Lung microvascular endothelial cell (primary cell): ENCODE measurements around the gene KCTD16. TPM values are rescaled to one million over a fixed set of nuclear protein-coding genes. Genes with fewer than 3 reads are reported as not detected.

Experiments used
- DNase-seq, 2 donors: peaks; one replicate each; pipeline versions ENCODE4 v3.0.0 to v3.0.0-alpha.2; 2010; ENCODE audit warnings: low read depth in 2 of 2
- total RNA-seq: library from RNA; depleted of rRNA; stranded (reverse); fragments of >200 nt; gene quantifications from 2 replicates; pipeline ENCODE4 v1.2.1, GENCODE V29; 2014

KCTD16 gene
- under 0.01 TPM in 2 replicates for total RNA-seq

DNA sequence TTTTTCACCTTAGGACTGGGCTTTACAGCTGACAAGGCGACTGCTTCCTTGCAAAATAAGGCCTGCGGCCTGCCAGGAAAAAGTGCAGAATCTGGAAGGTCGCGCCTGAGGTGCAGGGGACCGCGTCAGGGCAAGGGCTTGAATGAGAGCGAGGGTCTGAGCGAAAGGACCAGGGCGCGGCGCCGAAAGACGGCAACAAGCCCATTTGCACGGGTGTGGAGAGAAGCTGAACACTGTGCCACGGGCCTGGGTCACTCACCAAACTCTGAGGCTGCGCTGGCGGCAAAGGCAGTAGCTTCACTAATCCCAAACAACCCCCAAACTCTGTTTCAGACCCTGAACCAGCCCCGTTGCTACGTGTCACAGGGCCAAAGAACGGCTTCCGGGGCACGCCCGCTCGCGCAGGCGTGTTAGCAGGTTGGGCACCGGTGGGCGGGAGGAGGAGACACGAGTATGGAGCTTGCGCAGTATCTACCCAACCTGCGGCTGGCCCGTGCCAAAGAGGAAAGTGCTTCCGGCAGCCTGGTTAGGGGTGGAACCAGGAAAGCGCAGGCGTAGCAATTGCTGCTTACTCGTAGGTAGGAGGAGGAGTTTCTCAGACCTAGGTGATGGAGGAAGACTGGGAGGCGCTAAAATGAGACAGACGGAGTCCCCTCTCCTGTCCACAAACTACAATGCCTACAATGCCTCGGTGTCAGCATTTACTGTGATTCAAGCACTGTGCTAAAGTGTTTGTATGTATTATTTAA lies at the start of gene KCTD16, which contains the start of gene YIPF5:
Gene KCTD16 (plus strand): TSS at position 598 of the 749 bp plus-strand sequence.
Gene YIPF5 (minus strand): TSS at position 384 of the 749 bp plus-strand sequence. CDS start 704 bp downstream, outside the sequence.
- DNase-seq, result peak; percentile 96

GRCh38 chr5:144121577-144121976 lies 49.1 kb upstream of the KCTD16 start:
- peak in 1 of 2 donors; percentile 63 for DNase-seq

DNA sequence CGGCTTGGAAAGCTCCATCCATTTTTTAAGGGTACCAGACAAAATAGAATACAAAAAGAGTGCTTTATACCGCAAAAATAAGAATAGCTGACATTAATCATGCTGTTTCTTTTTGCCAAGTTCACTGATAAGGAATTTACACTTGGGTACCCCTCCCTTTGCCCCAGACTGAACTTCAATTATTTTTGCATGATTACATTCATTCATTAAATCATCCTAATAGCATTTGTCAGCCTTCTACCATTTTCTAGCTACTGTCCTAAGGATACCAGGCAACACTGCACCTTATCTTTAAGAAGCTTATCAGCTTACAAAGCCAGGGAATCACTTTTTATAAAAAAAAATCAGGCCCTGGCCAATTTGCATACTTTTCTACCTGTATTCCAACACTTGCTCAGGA lies 48.6 kb upstream of the KCTD16 start:
- no peak for DNase-seq

- no peak for DNase-seq
Observed at GRCh38 chr5:144122641-144123040, 48.0 kb upstream of the KCTD16 start.

- DNase-seq, result no peak
Observed at GRCh38 chr5:144125163-144125726, 45.4 kb upstream of the KCTD16 start.

GRCh38 chr5:144126707-144127106 lies 44.0 kb upstream of the KCTD16 start:
- DNase-seq, result no peak

GRCh38 chr5:144128844-144129243 lies 41.8 kb upstream of the KCTD16 start:
- no peak for DNase-seq

DNA sequence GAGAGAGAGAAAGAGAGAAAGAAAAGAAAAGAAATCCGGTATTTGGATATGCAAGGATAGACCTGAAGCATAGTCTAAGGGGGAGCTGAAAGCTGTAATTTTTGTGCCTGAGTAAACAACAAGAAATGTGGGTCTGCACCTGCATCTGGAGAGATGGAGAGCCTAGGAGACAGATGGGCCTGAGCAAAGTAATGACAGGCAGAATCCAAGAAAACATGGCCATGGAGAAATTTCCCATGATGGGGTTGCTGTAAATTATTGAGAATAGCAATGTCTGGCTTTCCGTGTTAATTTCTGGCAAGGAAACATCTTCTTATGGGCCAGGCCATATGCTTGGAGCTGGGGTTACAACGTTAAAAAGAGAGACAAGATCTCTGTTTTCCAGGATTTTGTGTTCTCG lies 40.4 kb upstream of the KCTD16 start:
- DNase-seq, result no peak

DNA sequence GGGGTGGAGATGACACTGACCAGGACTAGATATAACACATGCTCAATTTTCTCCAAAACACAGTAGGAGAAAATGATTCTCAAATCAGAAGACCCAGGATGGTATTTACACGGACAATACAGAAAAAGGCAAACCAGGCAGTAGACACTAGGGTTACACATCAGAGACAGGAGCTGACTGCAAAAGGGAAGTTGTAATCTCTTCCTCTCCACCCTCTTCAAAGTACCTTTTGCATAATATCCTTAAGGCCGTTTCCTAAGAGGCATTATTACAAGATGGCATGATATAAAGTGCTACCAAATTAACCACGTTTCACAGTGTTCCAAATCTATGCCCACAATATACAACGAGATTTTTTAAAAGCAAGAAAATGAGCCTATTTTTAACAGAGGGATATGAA lies 39.4 kb upstream of the KCTD16 start:
- no peak for DNase-seq

- DNase-seq, result no peak
Observed at GRCh38 chr5:144133050-144133633, 37.5 kb upstream of the KCTD16 start.

DNA sequence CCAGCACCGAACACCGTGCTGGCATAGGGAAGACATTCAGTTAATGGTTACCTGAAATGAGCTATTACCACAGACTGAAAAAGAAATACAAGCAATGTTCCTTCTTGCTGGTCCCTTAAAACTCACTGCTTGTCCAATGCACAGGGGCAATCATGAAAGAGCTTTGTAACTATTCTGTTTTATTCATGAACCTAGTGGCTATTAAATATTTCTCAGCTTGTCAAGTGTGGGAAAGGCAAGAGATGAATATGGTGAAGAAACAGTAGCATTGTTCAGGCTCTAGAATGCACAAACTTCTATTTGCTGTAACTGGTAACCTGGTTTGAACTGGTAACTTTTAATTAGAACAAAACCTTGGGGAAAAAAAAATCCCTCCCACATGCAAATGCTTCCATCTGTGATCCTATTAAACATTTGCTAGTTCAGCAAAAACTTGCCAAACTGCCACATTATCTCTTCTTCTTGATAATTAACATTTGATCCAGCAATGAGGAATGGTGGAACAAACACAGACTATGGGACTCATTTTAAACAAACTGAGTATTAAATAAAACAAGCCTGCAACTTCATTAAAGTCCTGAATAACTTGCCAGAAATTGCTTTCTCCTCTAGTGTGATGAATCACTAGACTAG lies 36.4 kb upstream of the KCTD16 start:
- no peak for DNase-seq

DNA sequence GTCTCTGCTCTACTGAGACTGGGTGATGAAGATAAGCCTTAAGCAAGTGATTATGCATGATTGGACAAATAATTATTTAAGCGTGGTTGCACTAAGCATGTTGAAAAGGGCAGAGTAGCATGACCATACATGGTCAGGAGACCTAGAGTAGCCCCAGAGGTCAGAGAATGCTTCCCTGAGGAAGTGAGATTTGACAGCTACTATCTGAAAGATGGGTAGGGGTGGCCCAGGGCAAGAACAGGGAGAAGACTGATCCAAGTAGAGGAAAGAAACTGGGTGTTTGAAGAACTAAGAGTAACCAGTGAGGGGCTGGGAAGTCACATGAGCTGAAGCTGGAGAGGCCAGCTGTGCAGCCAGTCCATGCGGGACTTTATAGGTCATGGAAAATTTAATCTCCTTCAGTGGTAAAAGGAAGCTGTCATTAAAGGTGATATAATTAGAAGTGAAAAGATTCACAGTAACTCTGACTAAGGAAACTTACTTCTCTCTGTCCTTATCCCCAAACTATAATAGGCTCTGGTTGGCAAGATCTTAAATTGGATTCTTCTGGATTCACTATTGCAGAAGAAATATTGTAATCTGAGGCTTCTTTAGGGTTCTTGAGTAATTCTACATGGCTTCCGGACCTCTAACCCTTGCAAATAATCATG lies 35.4 kb upstream of the KCTD16 start:
- no peak for DNase-seq

DNA sequence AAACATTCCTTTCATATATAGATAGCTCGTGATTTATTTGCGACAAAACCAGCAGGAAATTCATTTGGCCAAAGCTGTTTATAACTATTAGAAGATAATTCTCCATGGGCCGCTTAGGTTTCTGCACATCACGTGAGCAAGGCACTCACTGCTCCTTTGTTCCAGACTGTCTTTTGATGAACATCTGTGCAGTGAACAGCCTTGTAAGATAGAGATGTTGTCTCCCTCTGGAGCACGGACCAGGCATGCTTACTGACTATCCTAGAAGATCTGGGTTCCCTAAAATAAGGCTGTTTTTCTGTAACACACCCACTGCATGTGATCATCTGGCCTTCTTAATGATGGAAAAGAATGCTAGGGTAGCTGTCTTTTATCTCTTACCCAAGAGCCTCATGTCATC lies 31.1 kb upstream of the KCTD16 start:
- no peak for DNase-seq

- DNase-seq, result no peak
Observed at GRCh38 chr5:144141585-144141984, 29.1 kb upstream of the KCTD16 start.

DNA sequence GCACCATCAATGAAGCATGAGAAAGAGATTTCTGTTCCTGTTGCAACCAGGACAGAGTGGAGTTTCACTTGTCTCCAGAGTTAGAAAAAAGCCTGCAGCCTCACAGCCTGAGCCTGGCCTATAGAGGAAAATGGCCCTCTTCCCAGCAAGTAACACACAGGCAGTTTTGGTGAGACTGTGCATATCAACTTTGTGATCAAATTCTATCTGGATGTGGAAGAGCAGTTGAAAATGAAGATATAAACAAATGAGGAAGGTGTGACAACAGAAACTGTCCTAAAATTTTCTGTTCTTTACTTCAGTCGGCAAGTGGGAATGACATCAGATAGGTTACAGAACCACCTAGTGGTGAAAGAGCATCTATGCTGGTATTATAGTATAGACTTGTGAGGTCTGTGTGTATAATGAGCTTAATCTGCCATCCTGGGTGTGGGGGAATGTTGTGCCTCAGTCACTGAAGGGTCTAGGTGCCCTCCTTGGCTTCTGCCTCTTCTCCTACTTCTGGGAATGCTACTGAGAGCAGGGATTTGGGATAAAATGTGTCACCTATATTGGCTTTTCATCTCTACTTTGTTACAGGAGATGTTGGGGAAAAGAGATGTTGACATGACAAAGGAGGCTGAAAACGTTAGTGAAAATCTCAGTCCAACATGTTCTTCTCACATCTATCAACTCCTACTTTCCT lies 28.4 kb upstream of the KCTD16 start:
- peak; percentile 60 to 67 for DNase-seq

DNA sequence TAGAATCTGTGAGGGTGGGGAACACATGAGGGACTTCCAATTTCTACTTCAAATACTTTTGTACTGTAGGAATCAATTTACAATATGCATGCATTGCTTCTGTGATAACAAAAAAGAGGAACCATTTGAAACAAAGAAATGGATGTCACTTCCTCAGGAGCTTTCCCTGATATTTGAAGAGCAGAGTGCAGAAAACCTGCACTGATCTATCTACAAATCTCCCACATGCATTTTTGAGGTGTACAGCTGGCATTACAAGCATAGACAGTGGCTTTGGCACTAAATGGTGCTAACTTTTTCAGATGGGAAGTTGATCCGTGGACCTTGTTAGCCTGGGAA lies 27.9 kb upstream of the KCTD16 start:
- DNase-seq, result no peak

DNA sequence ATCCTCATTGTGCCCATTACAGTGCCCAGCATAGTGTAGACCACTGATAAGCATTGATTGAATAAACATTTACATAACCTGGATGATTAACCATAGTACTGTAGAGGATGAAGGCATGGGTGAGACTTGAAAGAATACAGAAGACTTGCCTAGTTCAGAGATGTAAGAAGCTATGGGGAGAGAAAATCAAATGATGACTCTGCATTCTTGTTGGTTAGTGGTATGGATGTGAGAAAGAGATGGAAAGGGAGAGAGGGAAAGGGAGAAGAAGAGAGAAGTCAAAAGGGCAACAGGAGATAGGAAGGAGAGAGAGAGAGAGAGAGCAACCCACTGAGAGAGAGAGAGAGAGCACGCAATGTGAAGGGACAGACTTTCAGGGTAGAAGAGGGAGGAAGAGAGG lies 27.0 kb upstream of the KCTD16 start:
- no peak for DNase-seq

- peak; percentile 94 to 97 for DNase-seq
Observed at GRCh38 chr5:144144956-144145751, 25.5 kb upstream of the KCTD16 start.

- DNase-seq, result no peak
Observed at GRCh38 chr5:144151026-144151425, 19.6 kb upstream of the KCTD16 start.

GRCh38 chr5:144156767-144157171 lies 13.9 kb upstream of the KCTD16 start:
- DNase-seq, result peak in 1 of 2 donors; percentile 28
